Occipital lobe (tissue), 2 donors: Measurements from ENCODE around the gene NDST4. TPM values are rescaled to one million over a fixed set of nuclear protein-coding genes. Genes with fewer than 3 reads are reported as not detected.

Experiments
- DNase-seq: peaks from one replicate; lab custom pipeline; 2025; lab: John Stamatoyannopoulos, UW
- total RNA-seq: library from RNA; depleted of rRNA; stranded (reverse); fragments of >200 nt; gene quantifications from one replicate; pipeline ENCODE4 v1.2.3, GENCODE V29; 2014

The NDST4 gene
- total RNA-seq, 1 donor from 2014 or later: 1.7 TPM

DNA sequence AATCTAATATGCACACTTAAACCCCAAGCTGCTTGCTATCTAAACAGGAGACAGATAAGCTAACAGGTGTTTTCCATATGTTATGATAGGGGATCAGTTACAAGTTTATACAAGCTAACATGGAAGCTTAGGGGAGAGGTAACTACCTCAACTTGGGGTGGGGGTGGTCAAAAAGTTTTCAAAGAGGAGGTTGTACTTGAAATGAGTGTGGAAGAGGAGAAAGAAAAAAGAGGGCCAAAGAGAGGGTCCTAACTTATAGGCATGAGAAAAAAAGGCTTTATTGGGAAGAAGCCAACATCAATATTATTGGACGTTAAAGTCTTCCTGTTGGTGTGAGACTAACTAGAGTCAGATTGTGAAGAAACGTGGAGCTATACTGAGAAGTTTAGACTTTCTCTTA lies 205.9 kb downstream of the NDST4 start:
- no peak for DNase-seq

DNA sequence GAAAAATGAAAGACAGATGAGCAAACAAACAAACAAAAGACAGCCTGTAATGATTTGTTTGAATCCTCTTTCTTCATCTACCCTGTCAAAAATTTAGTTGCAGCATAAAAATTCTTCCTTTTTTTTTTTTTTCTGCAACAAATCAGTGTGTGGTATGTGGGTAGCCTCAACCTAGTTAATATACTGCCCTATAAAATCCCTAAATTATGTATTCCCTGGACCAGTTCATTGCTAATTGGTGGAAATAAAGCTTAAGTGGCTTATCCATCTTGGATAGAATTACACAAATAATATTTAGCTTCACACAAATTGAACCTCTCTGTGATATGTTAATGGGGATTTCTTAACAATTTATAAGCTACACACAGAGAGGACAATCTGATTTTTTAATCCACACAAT lies 208.4 kb downstream of the NDST4 start:
- DNase-seq: no peak

GRCh38 chr4:114900934-114901333 lies 212.5 kb downstream of the NDST4 start:
- no peak for DNase-seq

DNA sequence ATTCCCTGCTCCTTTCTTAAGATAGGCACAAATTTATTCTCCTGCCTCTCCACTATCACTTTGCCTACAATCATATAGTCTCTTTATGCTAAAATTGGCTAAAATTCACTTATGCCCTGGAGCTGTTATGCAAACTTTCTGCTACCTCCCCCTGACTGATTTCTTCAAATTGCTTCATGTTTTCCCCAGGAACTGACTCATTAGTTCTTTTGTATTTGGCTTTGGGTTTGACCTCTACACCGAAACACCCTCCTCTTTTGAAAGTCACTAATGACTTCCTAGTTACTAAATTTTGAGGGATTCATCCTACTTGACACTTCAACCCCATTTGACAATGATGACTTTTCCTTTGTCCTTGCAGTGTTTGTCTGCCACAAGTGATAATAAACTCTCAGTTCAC lies 222.6 kb downstream of the NDST4 start:
- DNase-seq: no peak

- DNase-seq: no peak
Measured at GRCh38 chr4:114886761-114887160, 226.7 kb downstream of the NDST4 start.

DNA sequence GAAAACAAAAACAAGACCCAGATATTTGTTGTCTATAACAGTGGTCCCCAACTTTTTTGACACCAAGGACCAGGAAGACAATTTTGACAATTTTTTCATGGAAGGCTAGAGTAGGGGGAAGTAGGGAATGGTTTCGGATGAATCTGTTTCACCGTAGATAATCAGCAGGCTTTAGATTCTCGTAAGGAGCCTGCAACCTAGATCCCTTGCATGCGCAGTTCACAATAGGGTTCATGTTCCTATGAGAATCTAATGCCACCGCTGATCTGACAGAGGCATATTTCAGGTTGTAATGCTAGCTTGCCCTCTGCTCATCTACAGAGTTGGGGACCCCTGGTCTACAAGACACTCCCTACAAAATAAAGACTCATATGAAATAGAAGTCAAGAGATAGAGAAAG lies 229.8 kb downstream of the NDST4 start:
- DNase-seq: no peak

GRCh38 chr4:114879916-114880669 lies 233.3 kb downstream of the NDST4 start:
- DNase-seq: no peak

DNA sequence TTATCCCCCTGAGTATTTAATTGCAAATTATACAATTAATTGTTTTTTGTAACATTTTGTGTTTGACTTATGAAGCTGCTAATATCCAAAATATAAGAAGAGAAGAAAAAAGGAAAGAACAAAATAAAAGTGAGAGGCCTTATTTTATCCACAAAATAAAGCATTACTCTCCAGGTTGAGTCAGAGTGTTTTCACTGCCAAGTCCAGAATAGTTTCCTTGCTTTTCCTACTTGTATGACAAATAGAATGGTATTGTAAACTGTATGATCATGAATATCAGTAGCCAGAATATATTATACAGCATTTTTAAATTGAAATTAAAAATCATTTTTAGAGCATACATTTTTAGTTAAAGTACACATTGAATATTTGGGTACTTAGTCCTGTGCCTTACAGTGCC lies 237.8 kb downstream of the NDST4 start:
- DNase-seq: no peak

DNA sequence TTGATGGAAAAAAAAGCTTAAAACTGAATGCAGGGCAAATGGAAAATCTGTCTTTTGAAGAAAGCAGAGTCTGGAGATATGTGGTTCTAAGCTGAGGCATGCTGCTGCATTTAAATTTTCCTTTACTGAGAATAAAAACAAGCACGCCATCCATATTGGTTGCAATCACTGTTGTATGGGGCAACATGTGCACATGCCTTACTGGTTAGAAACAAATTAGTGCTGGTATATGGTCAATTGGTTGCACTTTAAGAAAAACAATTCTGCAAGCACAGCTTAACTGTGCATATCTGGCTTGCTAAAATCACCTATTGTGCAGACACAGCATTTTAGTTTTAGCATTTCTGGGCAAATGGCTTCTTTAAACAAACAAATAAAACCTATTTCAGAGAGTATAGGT lies 239.1 kb downstream of the NDST4 start:
- no peak for DNase-seq

- DNase-seq: no peak
Measured at GRCh38 chr4:114870987-114871386, 242.4 kb downstream of the NDST4 start.

- DNase-seq: no peak
Measured at GRCh38 chr4:114866901-114867670, 246.3 kb downstream of the NDST4 start.

DNA sequence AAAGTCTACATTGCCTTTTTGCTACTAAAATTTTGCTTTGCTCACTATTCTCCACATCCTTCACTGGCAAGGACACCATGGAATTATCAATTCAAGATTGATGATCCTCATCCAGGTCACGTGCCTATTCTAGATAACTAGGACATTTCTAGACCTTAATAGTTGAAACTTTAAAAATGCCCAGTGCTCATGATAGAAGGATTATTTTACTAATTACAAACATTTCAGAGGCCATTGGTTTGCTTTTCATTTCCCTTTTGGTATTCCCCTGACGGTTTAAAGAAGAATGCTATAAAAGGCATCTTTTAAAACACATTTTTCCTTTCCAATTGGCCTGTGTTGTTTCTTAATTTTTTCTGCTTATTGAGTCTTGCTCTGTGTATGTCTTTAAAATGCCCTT lies 249.4 kb downstream of the NDST4 start:
- no peak for DNase-seq

GRCh38 chr4:114860786-114861185 lies 252.6 kb downstream of the NDST4 start:
- DNase-seq: no peak

DNA sequence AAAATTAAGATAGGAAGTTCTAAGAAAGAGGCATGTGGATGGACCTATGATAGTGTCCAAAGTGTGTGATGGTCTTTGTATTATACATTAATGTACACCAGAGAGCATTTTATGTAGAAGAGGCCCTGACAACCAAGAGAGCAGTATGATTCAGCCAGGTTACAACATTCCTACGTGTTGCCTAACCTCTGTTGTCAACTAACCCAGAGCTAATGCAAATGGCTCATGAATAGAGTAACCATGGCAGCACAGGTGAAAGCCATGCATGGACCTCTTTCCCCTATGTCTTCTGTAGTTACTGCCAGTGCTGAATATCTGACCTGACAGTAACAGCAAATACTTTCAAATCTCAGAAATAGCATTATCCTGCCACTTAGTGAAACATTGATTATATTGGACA lies 255.6 kb downstream of the NDST4 start:
- no peak for DNase-seq

GRCh38 chr4:114839986-114840385 lies 273.4 kb downstream of the NDST4 start:
- DNase-seq: no peak

GRCh38 chr4:114830628-114831027 lies 282.8 kb downstream of the NDST4 start:
- DNase-seq: no peak

DNA sequence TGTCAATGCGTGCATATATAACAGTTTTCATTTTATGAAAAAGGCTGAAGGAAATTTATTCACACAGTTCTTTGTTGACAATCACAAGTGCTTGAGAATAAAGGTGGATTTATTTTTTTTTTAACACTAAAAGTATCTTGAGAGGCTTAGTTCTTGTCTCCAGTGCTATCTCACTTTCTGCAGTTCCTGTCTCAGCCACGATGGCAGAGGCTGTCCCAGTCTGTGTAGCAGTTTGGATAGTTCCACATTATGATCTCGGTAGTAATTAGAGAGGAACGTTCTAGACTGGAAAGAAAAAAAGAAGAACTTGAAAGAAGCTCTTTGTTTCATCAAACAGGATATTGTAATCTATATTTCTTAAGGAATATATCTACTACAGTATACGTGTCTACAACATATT lies 285.8 kb downstream of the NDST4 start:
- DNase-seq: no peak

DNA sequence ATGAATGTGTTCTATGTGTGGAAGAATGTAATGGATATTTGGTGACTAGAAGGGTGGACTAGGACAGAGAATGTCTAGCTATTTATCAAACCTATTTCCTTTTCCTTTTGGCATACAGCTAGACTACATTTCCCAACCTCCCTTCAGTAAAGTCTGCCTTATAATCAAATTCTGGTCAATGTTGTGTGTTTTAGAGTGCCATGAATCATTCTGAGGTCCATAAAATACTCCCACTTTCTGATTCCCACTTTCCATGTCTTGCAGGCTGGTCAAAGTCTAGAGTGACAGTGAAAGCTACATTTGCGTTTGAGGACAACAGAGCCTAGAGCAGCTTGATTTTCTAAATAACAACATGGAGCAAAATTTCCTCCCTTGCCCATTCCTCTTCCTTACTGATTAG lies 297.7 kb downstream of the NDST4 start:
- DNase-seq: no peak

- no peak for DNase-seq
Measured at GRCh38 chr4:114813961-114814360, 299.5 kb downstream of the NDST4 start.

DNA sequence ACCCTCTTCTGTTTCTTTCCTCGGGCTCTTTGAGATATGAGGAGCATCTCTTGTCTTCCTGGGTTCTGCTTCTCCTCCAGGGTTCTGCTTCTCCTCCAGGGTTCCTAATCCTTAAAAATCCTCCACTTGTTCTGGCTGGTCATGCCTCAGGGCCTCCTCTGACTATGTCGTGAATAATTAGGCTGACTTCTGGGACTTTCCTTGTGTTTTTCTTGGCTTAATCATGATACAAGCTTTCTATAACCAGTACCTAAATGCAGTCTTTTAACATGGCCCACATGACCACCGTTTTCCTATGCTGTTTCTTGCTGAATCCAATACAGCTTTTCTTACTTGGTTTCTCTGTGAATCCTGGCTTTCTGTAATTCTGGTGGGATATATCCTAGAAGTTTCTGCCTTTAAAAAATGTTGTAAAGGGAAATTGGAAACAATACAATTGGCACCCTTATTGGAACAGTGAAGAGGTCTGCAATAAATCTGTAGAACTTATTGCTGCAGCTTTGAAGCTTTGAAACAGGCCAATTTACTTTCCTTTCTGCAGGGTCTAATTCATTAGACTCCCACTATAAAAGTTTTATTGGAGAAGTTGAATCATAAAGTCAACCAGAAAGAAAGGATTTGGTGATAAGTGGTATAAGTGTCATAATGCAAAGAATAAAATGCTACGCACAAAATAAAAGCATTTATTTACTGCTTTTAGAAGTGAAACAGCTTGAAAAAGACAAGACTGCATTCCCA lies 301.7 kb downstream of the NDST4 start:
- no peak for DNase-seq

DNA sequence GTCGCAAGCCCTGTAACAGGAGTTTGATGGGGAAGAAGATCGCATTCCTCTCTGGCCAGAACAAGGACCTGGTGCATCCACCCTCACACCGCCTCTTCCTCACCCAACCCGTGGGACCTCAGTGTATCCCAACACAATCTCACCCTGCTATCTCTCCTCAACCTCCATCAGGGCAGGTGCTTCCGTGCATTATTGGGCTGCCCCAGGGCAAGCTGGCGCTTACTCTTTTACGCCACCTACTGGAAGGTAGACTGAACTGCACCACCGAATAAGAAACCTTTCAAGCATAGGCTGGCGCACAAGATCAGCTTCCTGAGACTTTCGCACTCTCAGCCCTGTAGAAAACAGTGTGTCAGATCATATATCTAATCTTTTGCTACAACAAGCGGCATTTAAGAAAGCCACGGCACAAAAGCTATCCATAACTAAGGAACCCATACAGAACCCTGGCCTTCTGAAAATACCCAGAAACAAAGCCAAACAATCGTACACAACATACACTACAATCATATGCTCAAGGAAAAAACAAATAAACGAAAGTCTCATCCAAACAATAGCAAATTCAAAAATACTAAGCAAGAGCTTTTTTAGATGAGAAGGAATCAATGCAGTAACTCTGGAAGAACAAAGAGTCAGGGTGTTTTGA lies 305.5 kb downstream of the NDST4 start:
- DNase-seq: no peak

DNA sequence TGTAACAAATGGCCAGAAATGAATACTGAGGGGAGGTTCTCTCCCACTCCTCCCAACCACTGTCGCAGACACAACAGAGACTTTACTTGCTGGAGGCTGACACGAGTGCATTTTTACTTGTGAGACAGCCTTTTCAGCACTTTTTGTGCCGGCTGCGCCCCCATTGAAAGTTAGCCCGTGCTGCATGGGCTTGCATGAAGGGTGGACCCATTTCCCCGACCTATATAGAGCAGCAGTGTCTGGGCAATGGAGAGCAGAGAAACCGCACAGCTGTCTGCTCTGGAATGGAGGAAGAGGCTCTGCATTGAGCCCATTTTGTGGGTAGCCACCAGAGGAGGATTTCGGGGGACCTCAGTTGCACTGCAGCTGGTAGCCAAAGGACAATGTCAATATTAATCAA lies 306.1 kb downstream of the NDST4 start:
- DNase-seq: no peak
